ENCODE data around the gene NRG3.

- TF ChIP-seq RARB (CRISPR knock-in tag; IDR thresholded peaks at IDR 0.05) = no peak
- no peak for TF ChIP-seq CREB5 (CRISPR knock-in tag; IDR thresholded peaks at IDR 0.05; ENCODE audit: low read depth)
- no peak for TF ChIP-seq ESRRG (CRISPR knock-in tag; IDR thresholded peaks at IDR 0.05)
- TF ChIP-seq ISL1 (CRISPR knock-in tag; IDR thresholded peaks at IDR 0.05) = no peak
- TF ChIP-seq CSDC2 (CRISPR knock-in tag; IDR thresholded peaks at IDR 0.05) = no peak
- TF ChIP-seq PATZ1 (CRISPR knock-in tag; IDR thresholded peaks at IDR 0.05; ENCODE audit: borderline replicate concordance) = no peak
- no peak for TF ChIP-seq ZFP3 (CRISPR knock-in tag; IDR thresholded peaks at IDR 0.05)
- TF ChIP-seq ZNF8 (CRISPR knock-in tag; IDR thresholded peaks at IDR 0.05) = no peak
- no peak for TF ChIP-seq POU6F1 (CRISPR knock-in tag; IDR thresholded peaks at IDR 0.05; ENCODE audit: borderline replicate concordance, low read depth)
- TF ChIP-seq TOX (CRISPR knock-in tag; IDR thresholded peaks at IDR 0.05; ENCODE audit: borderline replicate concordance) = no peak
These were observed 563.3 kb downstream of the NRG3 start for GRCh38 chr10:82438277-82438676.
